Ishikawa (cell line): Measurements from ENCODE around the gene TNIK.
A peak's percentile ranks its signal among the peaks of the same experiment; 100 is the strongest.

Experiments used
- CEBPB ChIP-seq: IDR thresholded peaks from 2 replicates; pipeline ENCODE4 v1.6.1; 2012
- CREB1 ChIP-seq: IDR thresholded peaks from 2 replicates; pipeline ENCODE4 v1.6.1; 2012; ENCODE audit warnings: low read depth
- EP300 ChIP-seq: IDR thresholded peaks from 2 replicates; pipeline ENCODE4 v1.6.1; 2012; ENCODE audit warnings: borderline replicate concordance
- NFIC ChIP-seq: IDR thresholded peaks from 2 replicates; pipeline ENCODE4 v1.6.1; 2012
- RAD21 ChIP-seq: IDR thresholded peaks from 2 replicates; pipeline ENCODE4 v1.6.1; 2012; ENCODE audit warnings: low read depth
- REST ChIP-seq: IDR thresholded peaks from 2 replicates; pipeline ENCODE4 v1.6.1; 2012; ENCODE audit warnings: low read depth, mild to moderate bottlenecking
- TAF1 ChIP-seq: IDR thresholded peaks from 2 replicates; pipeline ENCODE4 v1.6.1; 2012; ENCODE audit warnings: low read depth, mild to moderate bottlenecking
- TEAD4 ChIP-seq: IDR thresholded peaks from 2 replicates; pipeline ENCODE4 v1.6.1; 2012
- YY1 ChIP-seq: IDR thresholded peaks from 2 replicates; pipeline ENCODE4 v1.6.1; 2012; ENCODE audit warnings: low read depth
- ZBTB7A ChIP-seq: IDR thresholded peaks from 2 replicates; pipeline ENCODE4 v1.6.1; 2012; ENCODE audit warnings: low read depth
- TF ChIP-seq, protein P1 (sequence below): IDR thresholded peaks from 2 replicates; pipeline ENCODE4 v1.6.1; 2012
- TF ChIP-seq, protein P2 (sequence below): IDR thresholded peaks from 2 replicates; pipeline ENCODE4 v1.6.1; 2012

TNIK gene

DNA sequence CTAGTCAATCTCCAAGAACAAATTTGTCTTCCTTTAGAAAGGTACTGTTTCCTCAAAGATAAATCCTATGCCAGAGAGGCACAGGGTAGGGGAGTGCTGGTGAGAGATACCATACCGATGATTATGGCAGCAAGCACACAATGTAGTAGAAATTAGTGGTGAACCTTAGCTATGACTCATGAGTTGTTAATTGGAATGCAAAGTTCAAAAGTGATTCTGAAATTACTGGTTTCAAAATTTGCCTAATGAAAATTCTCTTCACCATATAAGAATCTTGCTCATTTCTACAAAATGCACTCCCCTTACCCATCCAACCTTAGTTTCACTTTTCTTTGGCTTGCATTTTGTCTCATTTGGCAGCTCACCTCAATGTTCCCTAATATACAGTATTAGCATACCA lies 294.2 kb downstream of the TNIK start:
- TF ChIP-seq REST, result no peak
- TF ChIP-seq EP300, result no peak
- no peak for TF ChIP-seq NFIC

GRCh38 chr3:171165499-171165921 lies 294.7 kb downstream of the TNIK start:
- TF ChIP-seq TEAD4 (no peak), TAF1 (no peak), REST (no peak), ZBTB7A (no peak), CEBPB (no peak)

GRCh38 chr3:171164067-171164465 lies 296.1 kb downstream of the TNIK start:
- TF ChIP-seq CREB1 (no peak), REST (no peak)

DNA sequence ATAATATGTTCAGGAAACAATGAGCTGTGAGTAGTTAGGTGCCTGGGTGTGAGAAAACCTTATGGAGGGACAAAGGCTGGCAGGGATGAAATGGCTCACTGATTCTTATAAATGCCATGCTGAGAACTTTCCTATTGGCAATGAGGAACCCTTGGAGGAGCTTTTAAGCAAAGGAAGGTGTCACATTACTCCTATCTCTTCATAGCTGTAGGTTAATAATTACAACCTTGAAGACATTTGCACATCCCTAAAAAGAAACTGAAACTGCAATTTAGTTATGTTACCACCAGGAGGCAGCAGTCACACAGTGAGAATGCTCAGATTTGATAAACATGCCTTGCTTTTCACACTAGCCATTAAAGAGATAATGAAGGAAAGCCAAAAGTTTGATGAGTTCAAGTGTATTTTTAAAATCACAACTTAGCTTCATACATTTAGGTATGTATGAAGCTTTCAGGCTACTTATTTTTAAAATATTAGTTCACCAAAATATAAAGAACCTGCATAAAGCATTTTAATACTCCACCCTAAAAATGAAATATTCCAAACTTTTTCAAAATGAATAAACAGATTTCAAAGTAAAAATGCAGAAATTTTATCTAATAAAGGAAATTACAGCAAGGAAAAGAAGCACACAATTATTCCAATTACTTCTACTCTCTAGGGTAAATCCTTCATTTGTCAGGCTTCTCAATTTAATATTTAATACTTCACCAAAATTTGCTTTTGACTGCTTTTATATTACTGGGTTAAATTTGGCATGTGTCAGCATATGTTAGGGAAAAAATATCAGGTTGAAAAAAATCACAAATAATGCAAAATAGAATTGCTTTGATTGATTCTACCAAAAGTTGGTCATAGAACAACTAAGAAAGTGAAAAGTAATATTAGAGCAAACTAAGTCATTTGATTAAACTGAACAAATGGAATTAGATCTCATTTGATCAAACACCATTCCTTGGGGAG lies 296.8 kb downstream of the TNIK start:
- no peak for TF ChIP-seq REST
- TF ChIP-seq, protein P1, sequence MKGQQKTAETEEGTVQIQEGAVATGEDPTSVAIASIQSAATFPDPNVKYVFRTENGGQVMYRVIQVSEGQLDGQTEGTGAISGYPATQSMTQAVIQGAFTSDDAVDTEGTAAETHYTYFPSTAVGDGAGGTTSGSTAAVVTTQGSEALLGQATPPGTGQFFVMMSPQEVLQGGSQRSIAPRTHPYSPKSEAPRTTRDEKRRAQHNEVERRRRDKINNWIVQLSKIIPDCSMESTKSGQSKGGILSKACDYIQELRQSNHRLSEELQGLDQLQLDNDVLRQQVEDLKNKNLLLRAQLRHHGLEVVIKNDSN, result no peak
- TF ChIP-seq EP300, result no peak
- TF ChIP-seq RAD21, result peak; percentile 55
- TF ChIP-seq TEAD4, result no peak
- TF ChIP-seq YY1, result no peak

GRCh38 chr3:171160325-171160724 lies 299.9 kb downstream of the TNIK start:
- no peak for TF ChIP-seq TEAD4
- no peak for TF ChIP-seq ZBTB7A
- no peak for TF ChIP-seq CREB1
- TF ChIP-seq, protein P2, sequence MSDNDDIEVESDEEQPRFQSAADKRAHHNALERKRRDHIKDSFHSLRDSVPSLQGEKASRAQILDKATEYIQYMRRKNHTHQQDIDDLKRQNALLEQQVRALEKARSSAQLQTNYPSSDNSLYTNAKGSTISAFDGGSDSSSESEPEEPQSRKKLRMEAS, result no peak
- TF ChIP-seq TAF1, result no peak
- TF ChIP-seq REST, result no peak
